ENCODE data around the gene IQSEC1. TPM values are rescaled to one million over a fixed set of nuclear protein-coding genes. Genes with fewer than 3 reads are reported as not detected.

IQSEC1 gene
- total RNA-seq, 1 experiment from 2014 or later: 28.1 TPM

DNA sequence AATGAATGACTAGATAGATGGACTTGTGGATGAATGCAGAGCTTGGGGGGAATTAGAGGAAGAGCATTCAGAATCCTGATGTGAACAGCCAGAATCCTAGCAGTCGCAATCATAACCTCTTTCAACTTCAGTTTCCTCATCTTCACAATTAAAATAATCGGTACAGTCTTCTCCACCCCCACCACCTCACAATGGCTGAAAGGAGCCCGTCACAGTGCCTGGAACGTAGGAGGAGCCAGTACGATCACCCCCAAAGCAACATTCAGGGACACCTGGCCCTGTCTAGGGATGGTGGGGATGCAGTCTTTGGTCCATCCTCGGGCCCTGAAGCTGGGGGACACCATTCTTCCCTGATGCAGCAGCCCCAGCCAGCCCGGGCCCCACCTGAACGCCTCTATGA, 151.5 kb downstream of the IQSEC1 start:
- Histone ChIP-seq H3K9me3 (ENCODE audit: control insufficient read depth in 1 of 2, insufficient read depth in 1 of 2, low read depth in 1 of 2, low read length in 2 of 2) (no peaks in the 10 kb centered on the region), H3K9me2 (ENCODE audit: insufficient read depth) (no peaks in the 10 kb centered on the region), H3K36me3 (ENCODE audit: control insufficient read depth in 1 of 2, insufficient read depth in 2 of 2, low read length in 2 of 2) (peaks cover 0 to 6% of the 10 kb centered on the region in 2 experiments; a peak in 2 of 4 replicates), H3K9ac (ENCODE audit: low read length) (no peak overlapping the region), H2AFZ (ENCODE audit: low read depth, low read length, poor library complexity, severe bottlenecking) (no peak overlapping the region), H3K4me2 (ENCODE audit: low read length) (no peak overlapping the region), H3K4me1 (ENCODE audit: control insufficient read depth in 1 of 2, insufficient read depth in 2 of 2, low read length in 2 of 2) (peaks cover 0 to 5% of the 10 kb centered on the region in 2 experiments; a peak in 2 of 4 replicates), H3K27me3 (ENCODE audit: insufficient read depth, low read length) (no peaks in the 10 kb centered on the region), H3K79me2 (ENCODE audit: insufficient read depth, low read length) (no peaks in the 10 kb centered on the region), H4K20me1 (ENCODE audit: insufficient read depth) (no peaks in the 10 kb centered on the region), H3K27ac (ENCODE audit: low read depth, low read length) (no peak overlapping the region), H3K4me3 (replicated peaks in 1 of 2; ENCODE audit: low read depth in 1 of 2, low read length in 2 of 2) (no peak overlapping the region)
- no TSS peak for BruUV-seq (replicated peaks)
- ATAC-seq (no peak), DNase-seq (ENCODE audit: low read depth, low spot score) (no peak)
- RAD21 ChIA-PET (ENCODE audit: low non-redundant PET in 1 of 2, low total read pairs in 2 of 2, uncharacterized antibody in 2 of 2, unreplicated experiment in 2 of 2): no interaction called here
- TF ChIP-seq RAD21 (IDR thresholded peaks at IDR 0.05; ENCODE audit: low read depth): no peak
- TF ChIP-seq CEBPB (IDR thresholded peaks at IDR 0.05; ENCODE audit: low read depth): no peak
- TF ChIP-seq, protein P1, sequence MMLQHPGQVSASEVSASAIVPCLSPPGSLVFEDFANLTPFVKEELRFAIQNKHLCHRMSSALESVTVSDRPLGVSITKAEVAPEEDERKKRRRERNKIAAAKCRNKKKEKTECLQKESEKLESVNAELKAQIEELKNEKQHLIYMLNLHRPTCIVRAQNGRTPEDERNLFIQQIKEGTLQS (IDR thresholded peaks at IDR 0.05): no peak
- TF ChIP-seq ZFX (IDR thresholded peaks at IDR 0.05): no peak
- TF ChIP-seq, protein P2, sequence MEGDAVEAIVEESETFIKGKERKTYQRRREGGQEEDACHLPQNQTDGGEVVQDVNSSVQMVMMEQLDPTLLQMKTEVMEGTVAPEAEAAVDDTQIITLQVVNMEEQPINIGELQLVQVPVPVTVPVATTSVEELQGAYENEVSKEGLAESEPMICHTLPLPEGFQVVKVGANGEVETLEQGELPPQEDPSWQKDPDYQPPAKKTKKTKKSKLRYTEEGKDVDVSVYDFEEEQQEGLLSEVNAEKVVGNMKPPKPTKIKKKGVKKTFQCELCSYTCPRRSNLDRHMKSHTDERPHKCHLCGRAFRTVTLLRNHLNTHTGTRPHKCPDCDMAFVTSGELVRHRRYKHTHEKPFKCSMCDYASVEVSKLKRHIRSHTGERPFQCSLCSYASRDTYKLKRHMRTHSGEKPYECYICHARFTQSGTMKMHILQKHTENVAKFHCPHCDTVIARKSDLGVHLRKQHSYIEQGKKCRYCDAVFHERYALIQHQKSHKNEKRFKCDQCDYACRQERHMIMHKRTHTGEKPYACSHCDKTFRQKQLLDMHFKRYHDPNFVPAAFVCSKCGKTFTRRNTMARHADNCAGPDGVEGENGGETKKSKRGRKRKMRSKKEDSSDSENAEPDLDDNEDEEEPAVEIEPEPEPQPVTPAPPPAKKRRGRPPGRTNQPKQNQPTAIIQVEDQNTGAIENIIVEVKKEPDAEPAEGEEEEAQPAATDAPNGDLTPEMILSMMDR (IDR thresholded peaks at IDR 0.05 in 2 of 3, conservative IDR thresholded peaks at IDR 0.05 in 1 of 3; ENCODE audit: borderline replicate concordance in 1 of 3, insufficient read depth in 1 of 3, low read depth in 2 of 3, low read length in 2 of 3): no peak
- POLR2A ChIA-PET: interaction anchor here (0.6 kb wide), 1 partner anchor 39 kb away, joined by 3 read pairs; no protein-coding TSS in a partner anchor
- intact Hi-C loops (cut with micrococcal nuclease): no loop called here
- CTCF ChIA-PET: no interaction called here

DNA sequence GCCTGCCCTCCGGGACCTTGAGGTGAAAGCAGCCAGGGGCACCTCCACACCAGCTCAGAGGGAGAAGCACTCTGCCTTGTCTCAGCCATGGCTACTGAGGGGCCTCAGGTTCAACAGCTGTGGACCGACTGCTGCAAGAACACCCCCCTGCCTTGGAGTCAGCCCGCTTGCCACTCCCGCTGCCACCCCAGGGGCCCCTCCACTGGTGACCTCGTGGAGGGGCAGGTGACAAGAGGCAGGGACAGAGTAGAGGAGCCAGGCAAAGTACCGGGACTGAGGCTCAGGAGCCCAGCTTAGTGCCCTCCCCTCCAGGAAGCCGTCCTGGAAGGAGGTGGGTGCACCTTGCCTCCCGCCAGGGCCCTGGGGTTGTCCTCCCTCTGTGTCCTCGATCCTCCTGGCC, 152.3 kb downstream of the IQSEC1 start:
- Histone ChIP-seq H3K4me3 (replicated peaks in 1 of 2; ENCODE audit: low read depth in 1 of 2, low read length in 2 of 2) (no peak overlapping the region), H3K9me3 (ENCODE audit: control insufficient read depth in 1 of 2, insufficient read depth in 1 of 2, low read depth in 1 of 2, low read length in 2 of 2) (no peaks in the 10 kb centered on the region), H3K36me3 (ENCODE audit: control insufficient read depth in 1 of 2, insufficient read depth in 2 of 2, low read length in 2 of 2) (peaks cover 0 to 6% of the 10 kb centered on the region in 2 experiments; a peak in 2 of 4 replicates), H3K9me2 (ENCODE audit: insufficient read depth) (no peaks in the 10 kb centered on the region), H2AFZ (ENCODE audit: low read depth, low read length, poor library complexity, severe bottlenecking) (no peak overlapping the region), H3K27me3 (ENCODE audit: insufficient read depth, low read length) (no peaks in the 10 kb centered on the region), H3K9ac (ENCODE audit: low read length) (no peak overlapping the region), H3K27ac (ENCODE audit: low read depth, low read length) (no peak overlapping the region), H3K79me2 (ENCODE audit: insufficient read depth, low read length) (no peaks in the 10 kb centered on the region), H4K20me1 (ENCODE audit: insufficient read depth) (no peaks in the 10 kb centered on the region), H3K4me1 (ENCODE audit: control insufficient read depth in 1 of 2, insufficient read depth in 2 of 2, low read length in 2 of 2) (no peaks in the 10 kb centered on the region), H3K4me2 (ENCODE audit: low read length) (no peak overlapping the region)
- CTCF ChIA-PET: no interaction called here
- TF ChIP-seq SP1 (IDR thresholded peaks at IDR 0.05; ENCODE audit: low read depth): no peak
- TF ChIP-seq EGR1 (IDR thresholded peaks at IDR 0.05; ENCODE audit: low read depth): no peak
- TF ChIP-seq, protein P3, sequence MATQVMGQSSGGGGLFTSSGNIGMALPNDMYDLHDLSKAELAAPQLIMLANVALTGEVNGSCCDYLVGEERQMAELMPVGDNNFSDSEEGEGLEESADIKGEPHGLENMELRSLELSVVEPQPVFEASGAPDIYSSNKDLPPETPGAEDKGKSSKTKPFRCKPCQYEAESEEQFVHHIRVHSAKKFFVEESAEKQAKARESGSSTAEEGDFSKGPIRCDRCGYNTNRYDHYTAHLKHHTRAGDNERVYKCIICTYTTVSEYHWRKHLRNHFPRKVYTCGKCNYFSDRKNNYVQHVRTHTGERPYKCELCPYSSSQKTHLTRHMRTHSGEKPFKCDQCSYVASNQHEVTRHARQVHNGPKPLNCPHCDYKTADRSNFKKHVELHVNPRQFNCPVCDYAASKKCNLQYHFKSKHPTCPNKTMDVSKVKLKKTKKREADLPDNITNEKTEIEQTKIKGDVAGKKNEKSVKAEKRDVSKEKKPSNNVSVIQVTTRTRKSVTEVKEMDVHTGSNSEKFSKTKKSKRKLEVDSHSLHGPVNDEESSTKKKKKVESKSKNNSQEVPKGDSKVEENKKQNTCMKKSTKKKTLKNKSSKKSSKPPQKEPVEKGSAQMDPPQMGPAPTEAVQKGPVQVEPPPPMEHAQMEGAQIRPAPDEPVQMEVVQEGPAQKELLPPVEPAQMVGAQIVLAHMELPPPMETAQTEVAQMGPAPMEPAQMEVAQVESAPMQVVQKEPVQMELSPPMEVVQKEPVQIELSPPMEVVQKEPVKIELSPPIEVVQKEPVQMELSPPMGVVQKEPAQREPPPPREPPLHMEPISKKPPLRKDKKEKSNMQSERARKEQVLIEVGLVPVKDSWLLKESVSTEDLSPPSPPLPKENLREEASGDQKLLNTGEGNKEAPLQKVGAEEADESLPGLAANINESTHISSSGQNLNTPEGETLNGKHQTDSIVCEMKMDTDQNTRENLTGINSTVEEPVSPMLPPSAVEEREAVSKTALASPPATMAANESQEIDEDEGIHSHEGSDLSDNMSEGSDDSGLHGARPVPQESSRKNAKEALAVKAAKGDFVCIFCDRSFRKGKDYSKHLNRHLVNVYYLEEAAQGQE (IDR thresholded peaks at IDR 0.05; ENCODE audit: low read depth): no peak
- no peak for TF ChIP-seq SRF (IDR thresholded peaks at IDR 0.05; ENCODE audit: low read depth)
- intact Hi-C loops (cut with micrococcal nuclease): no loop called here
- RAD21 ChIA-PET (ENCODE audit: low non-redundant PET in 1 of 2, low total read pairs in 2 of 2, uncharacterized antibody in 2 of 2, unreplicated experiment in 2 of 2): no interaction called here
- POLR2A ChIA-PET: no interaction called here
- DNase-seq (ENCODE audit: low read depth, low spot score): no peak
- no TSS peak for BruUV-seq (replicated peaks)
- no peak for ATAC-seq
